ENCODE data around the gene TBK1. TPM values are rescaled to one million over a fixed set of nuclear protein-coding genes. Genes with fewer than 3 reads are reported as not detected.

Gene TBK1
- total and polyA plus RNA-seq, 10 of the 15 experiments (the other 5 are each of a cell fraction or from before 2014, with no cell fraction given) = 13.4 to 49.3 (median 37.7) TPM

DNA sequence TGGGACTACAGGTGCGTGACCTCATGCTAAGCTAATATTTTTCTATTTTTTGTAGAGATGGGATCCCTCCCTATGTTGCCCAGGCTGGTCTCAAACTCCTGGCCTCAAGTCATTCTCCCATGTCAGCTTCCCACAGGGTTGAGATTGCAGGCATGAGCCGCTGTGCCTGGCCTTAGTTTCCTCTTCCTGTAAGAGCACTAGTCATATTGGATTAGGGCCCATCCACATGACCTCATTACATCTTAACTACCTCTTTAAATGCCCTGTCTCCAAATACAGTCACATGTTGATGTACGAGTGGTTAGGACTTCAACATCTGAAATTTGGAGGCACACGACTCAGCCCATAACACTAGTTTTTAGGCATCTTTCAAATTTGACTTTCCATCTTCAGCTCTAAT is 86.2 kb downstream of the TBK1 start:
- WGBS (ENCODE audit: insufficient coverage, insufficient replicate concordance, low lambda C conversion rate, missing lambda C conversion rate) = 63% methylated on average over 4 of the region's 4 CpGs
- Histone ChIP-seq H3K27ac (ENCODE audit: control insufficient read depth, insufficient read depth) (no peak overlapping the region), H3K27me3 (replicated peaks in 1 of 2; ENCODE audit: control insufficient read depth in 2 of 2, insufficient read depth in 2 of 2, low read length in 1 of 2) (no peaks in the 10 kb centered on the region), H3K79me2 (ENCODE audit: control insufficient read depth, insufficient read depth, low read length) (no peaks in the 10 kb centered on the region), H4K20me1 (ENCODE audit: control insufficient read depth, insufficient read depth) (no peaks in the 10 kb centered on the region), H3K4me2 (ENCODE audit: control insufficient read depth, insufficient read depth) (no peak overlapping the region), H3K4me1 (ENCODE audit: control insufficient read depth, insufficient read depth, low read length) (no peaks in the 10 kb centered on the region), H3K9ac (ENCODE audit: control insufficient read depth, insufficient read depth, low read length) (no peak overlapping the region), H2AFZ (ENCODE audit: control insufficient read depth, low read depth, low read length) (no peak overlapping the region), H3K9me3 (replicated peaks; ENCODE audit: control insufficient read depth, insufficient read depth, low read length) (no peaks in the 10 kb centered on the region), H3K36me3 (ENCODE audit: control insufficient read depth in 2 of 2, insufficient read depth in 2 of 2, low read length in 1 of 2) (no peaks in the 10 kb centered on the region), H3K4me3 (no peak overlapping the region)
- no TSS peak for BruUV-seq (replicated peaks)
- ChIA-PET RAD21 (ENCODE audit: unreplicated experiment) (interaction anchor here (1.6 kb wide), 1 partner anchor 159 kb away, joined by 5 read pairs; no protein-coding TSS in a partner anchor), POLR2A (no interaction called here), CTCF (interaction anchor here (0.8 to 2.4 kb wide), 3 partner anchors 11 to 158 kb away, joined by 3 to 11 read pairs (median 3); no protein-coding TSS in a partner anchor), SMC1A (ENCODE audit: uncharacterized antibody, unreplicated experiment) (no interaction called here)
- TF ChIP-seq RAD21 (IDR thresholded peaks at IDR 0.05; ENCODE audit: insufficient read depth, low read depth, low read length) = no peak
- no peak for TF ChIP-seq BACH1 (IDR thresholded peaks at IDR 0.05; ENCODE audit: borderline replicate concordance)
- no peak for TF ChIP-seq SPI1 (IDR thresholded peaks at IDR 0.05; ENCODE audit: borderline replicate concordance, insufficient read depth, low read depth, low read length)
- no peak for TF ChIP-seq DPF2 (IDR thresholded peaks at IDR 0.05)
- no peak for TF ChIP-seq NBN (IDR thresholded peaks at IDR 0.05)
- no peak for TF ChIP-seq CREB1 (IDR thresholded peaks at IDR 0.05; ENCODE audit: low read depth)
- TF ChIP-seq EP300 (IDR thresholded peaks at IDR 0.05; ENCODE audit: borderline replicate concordance in 1 of 2, control insufficient read depth in 1 of 2, low read depth in 2 of 2, low read length in 2 of 2) = no peak
- no peak for TF ChIP-seq MXI1 (IDR thresholded peaks at IDR 0.05; ENCODE audit: low read depth, low read length)
- no peak for TF ChIP-seq NR2C2 (IDR thresholded peaks at IDR 0.05; ENCODE audit: borderline replicate concordance, control insufficient read depth, insufficient read length, low read depth)
- TF ChIP-seq IKZF1 (conservative IDR thresholded peaks at IDR 0.05) = no peak
- TF ChIP-seq, protein P1, sequence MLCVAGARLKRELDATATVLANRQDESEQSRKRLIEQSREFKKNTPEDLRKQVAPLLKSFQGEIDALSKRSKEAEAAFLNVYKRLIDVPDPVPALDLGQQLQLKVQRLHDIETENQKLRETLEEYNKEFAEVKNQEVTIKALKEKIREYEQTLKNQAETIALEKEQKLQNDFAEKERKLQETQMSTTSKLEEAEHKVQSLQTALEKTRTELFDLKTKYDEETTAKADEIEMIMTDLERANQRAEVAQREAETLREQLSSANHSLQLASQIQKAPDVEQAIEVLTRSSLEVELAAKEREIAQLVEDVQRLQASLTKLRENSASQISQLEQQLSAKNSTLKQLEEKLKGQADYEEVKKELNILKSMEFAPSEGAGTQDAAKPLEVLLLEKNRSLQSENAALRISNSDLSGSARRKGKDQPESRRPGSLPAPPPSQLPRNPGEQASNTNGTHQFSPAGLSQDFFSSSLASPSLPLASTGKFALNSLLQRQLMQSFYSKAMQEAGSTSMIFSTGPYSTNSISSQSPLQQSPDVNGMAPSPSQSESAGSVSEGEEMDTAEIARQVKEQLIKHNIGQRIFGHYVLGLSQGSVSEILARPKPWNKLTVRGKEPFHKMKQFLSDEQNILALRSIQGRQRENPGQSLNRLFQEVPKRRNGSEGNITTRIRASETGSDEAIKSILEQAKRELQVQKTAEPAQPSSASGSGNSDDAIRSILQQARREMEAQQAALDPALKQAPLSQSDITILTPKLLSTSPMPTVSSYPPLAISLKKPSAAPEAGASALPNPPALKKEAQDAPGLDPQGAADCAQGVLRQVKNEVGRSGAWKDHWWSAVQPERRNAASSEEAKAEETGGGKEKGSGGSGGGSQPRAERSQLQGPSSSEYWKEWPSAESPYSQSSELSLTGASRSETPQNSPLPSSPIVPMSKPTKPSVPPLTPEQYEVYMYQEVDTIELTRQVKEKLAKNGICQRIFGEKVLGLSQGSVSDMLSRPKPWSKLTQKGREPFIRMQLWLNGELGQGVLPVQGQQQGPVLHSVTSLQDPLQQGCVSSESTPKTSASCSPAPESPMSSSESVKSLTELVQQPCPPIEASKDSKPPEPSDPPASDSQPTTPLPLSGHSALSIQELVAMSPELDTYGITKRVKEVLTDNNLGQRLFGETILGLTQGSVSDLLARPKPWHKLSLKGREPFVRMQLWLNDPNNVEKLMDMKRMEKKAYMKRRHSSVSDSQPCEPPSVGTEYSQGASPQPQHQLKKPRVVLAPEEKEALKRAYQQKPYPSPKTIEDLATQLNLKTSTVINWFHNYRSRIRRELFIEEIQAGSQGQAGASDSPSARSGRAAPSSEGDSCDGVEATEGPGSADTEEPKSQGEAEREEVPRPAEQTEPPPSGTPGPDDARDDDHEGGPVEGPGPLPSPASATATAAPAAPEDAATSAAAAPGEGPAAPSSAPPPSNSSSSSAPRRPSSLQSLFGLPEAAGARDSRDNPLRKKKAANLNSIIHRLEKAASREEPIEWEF (IDR thresholded peaks at IDR 0.05; ENCODE audit: insufficient replicate concordance, low read depth, low read length) = no peak
- TF ChIP-seq PAX8 (IDR thresholded peaks at IDR 0.05) = no peak
- TF ChIP-seq SMAD1 (IDR thresholded peaks at IDR 0.05; ENCODE audit: low read depth, partially characterized antibody) = no peak
- TF ChIP-seq NR2F1 (conservative IDR thresholded peaks at IDR 0.05) = no peak
- no peak for TF ChIP-seq NFYA (IDR thresholded peaks at IDR 0.05; ENCODE audit: borderline replicate concordance, low read depth, low read length)
- TF ChIP-seq, protein P2, sequence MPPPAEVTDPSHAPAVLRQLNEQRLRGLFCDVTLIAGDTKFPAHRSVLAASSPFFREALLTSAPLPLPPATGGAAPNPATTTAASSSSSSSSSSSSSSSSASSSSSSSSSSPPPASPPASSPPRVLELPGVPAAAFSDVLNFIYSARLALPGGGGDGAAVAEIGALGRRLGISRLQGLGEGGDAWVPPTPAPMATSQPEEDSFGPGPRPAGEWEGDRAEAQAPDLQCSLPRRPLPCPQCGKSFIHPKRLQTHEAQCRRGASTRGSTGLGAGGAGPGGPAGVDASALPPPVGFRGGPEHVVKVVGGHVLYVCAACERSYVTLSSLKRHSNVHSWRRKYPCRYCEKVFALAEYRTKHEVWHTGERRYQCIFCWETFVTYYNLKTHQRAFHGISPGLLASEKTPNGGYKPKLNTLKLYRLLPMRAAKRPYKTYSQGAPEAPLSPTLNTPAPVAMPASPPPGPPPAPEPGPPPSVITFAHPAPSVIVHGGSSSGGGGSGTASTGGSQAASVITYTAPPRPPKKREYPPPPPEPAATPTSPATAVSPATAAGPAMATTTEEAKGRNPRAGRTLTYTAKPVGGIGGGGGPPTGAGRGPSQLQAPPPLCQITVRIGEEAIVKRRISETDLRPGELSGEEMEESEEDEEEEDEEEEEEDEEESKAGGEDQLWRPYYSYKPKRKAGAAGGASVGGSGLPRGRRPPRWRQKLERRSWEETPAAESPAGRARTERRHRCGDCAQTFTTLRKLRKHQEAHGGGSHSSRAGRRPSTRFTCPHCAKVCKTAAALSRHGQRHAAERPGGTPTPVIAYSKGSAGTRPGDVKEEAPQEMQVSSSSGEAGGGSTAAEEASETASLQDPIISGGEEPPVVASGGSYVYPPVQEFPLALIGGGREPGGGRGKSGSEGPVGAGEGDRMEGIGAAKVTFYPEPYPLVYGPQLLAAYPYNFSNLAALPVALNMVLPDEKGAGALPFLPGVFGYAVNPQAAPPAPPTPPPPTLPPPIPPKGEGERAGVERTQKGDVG (CRISPR knock-in tag; IDR thresholded peaks at IDR 0.05) = no peak
- TF ChIP-seq GABPA (IDR thresholded peaks at IDR 0.05; ENCODE audit: low read depth) = no peak
- in situ Hi-C loops (cut with MboI) (no loop called here), intact Hi-C loops (cut with micrococcal nuclease; ENCODE audit: unreplicated experiment) (no loop called here)
- FAIRE-seq = no peak
- ATAC-seq = no peak
- no peak for DNase-seq (ENCODE audit: low read depth, low spot score)

Measured in GM12878 (cell line).